GM23338 (cell line): ENCODE data around the gene LRTM2. TPM values are rescaled to one million over a fixed set of nuclear protein-coding genes. Genes with fewer than 3 reads are reported as not detected.

Source experiments
- ATAC-seq: fragments of 200-7000 bp; cut with Tn5 transposase; 3 replicates; pipeline ENCODE4 v1.9.1; 2020
- DNase-seq: peaks from one replicate; pipeline ENCODE4 v3.0.0-alpha.2; 2015; ENCODE audit warnings: low spot score
- H2AFZ ChIP-seq: fragments of 200-600 bp; sonication (generic); 2 replicates; pipeline ENCODE4 v1.8.0; 2016; ENCODE audit warnings: antibody characterized with exemption, mild to moderate bottlenecking, moderate library complexity
- H3F3A ChIP-seq: fragments of 200-600 bp; sonication (generic); replicated peaks from 2 replicates; pipeline ENCODE4 v1.8.0; 2017; ENCODE audit warnings: antibody characterized with exemption, mixed run types, low read depth
- H3K27ac ChIP-seq: fragments of 200-600 bp; sonication (generic); 2 replicates; pipeline ENCODE4 v1.6.1; 2016; ENCODE audit warnings: low read depth
- H3K27me3 ChIP-seq: fragments of 200-600 bp; sonication (generic); 2 replicates; pipeline ENCODE4 v1.8.0; 2016; ENCODE audit warnings: mild to moderate bottlenecking, mixed run types, moderate library complexity; ENCODE audit not compliant: insufficient read depth
- H3K36me3 ChIP-seq: fragments of 200-600 bp; sonication (generic); 2 replicates; pipeline ENCODE4 v1.8.0; 2016; ENCODE audit warnings: mild to moderate bottlenecking; ENCODE audit not compliant: insufficient read depth
- H3K4me1 ChIP-seq: fragments of 200-600 bp; sonication (generic); 2 replicates; pipeline ENCODE4 v1.8.0; 2016; ENCODE audit warnings: mild to moderate bottlenecking, moderate library complexity; ENCODE audit not compliant: insufficient read depth
- H3K4me2 ChIP-seq: fragments of 200-600 bp; sonication (generic); 2 replicates; pipeline ENCODE4 v1.7.1; 2017; ENCODE audit warnings: mixed run types
- H3K4me3 ChIP-seq: fragments of 200-600 bp; sonication (generic); 2 replicates; pipeline ENCODE4 v1.6.1; 2016; ENCODE audit warnings: mixed run types
- H3K79me2 ChIP-seq: fragments of 200-600 bp; sonication (generic); replicated peaks from 2 replicates; pipeline ENCODE4 v1.8.0; 2017; ENCODE audit warnings: mild to moderate bottlenecking; ENCODE audit not compliant: insufficient read depth
- H3K9me2 ChIP-seq: fragments of 200-600 bp; sonication (generic); 2 replicates; pipeline ENCODE4 v1.8.0; 2017; ENCODE audit not compliant: insufficient read depth
- H4K20me1 ChIP-seq: fragments of 200-600 bp; sonication (generic); replicated peaks from 2 replicates; pipeline ENCODE4 v1.8.0; 2017; ENCODE audit warnings: mild to moderate bottlenecking; ENCODE audit not compliant: insufficient read depth
- H3K27ac Mint-ChIP-seq: 2 replicates; pipeline ENCODE4 v1.8.0; 2020; ENCODE audit warnings: inconsistent platforms, mild to moderate bottlenecking, moderate library complexity, mixed read lengths
- H3K27me3 Mint-ChIP-seq: 3 replicates; pipeline ENCODE4 v1.8.0; 2022; ENCODE audit warnings: low read depth, mild to moderate bottlenecking, moderate library complexity, mixed read lengths, inconsistent platforms; ENCODE audit not compliant: insufficient read depth, poor library complexity
- H3K36me3 Mint-ChIP-seq: 3 replicates; pipeline ENCODE4 v1.8.0; 2021; ENCODE audit warnings: low read depth, mild to moderate bottlenecking, inconsistent platforms, moderate library complexity, mixed read lengths
- H3K4me1 Mint-ChIP-seq: 3 replicates; pipeline ENCODE4 v1.8.0; 2020; ENCODE audit warnings: mild to moderate bottlenecking, inconsistent platforms, mixed read lengths
- H3K4me3 Mint-ChIP-seq: 3 replicates; pipeline ENCODE4 v1.8.0; 2021; ENCODE audit warnings: moderate library complexity, mild to moderate bottlenecking, inconsistent platforms, mixed read lengths
- H3K9me3 Mint-ChIP-seq: 3 replicates; pipeline ENCODE4 v1.8.0; 2020; ENCODE audit warnings: moderate library complexity, mild to moderate bottlenecking, inconsistent platforms, mixed read lengths
- EZH2 ChIP-seq: fragments of 200-600 bp; sonication (generic); IDR thresholded peaks from one replicate; pipeline ENCODE4 v1.8.0; 2017; ENCODE audit warnings: antibody characterized with exemption, mild to moderate bottlenecking, low read depth; ENCODE audit not compliant: unreplicated experiment
- EZH2phosphoT487 ChIP-seq: fragments of 200-600 bp; sonication (generic); IDR thresholded peaks from one replicate; pipeline ENCODE4 v1.8.1; 2018; ENCODE audit warnings: antibody characterized with exemption; ENCODE audit not compliant: unreplicated experiment
- JUNB ChIP-seq: IDR thresholded peaks from one replicate; pipeline ENCODE4 v1.6.1; 2016; ENCODE audit warnings: antibody characterized with exemption; ENCODE audit not compliant: unreplicated experiment
- NANOG ChIP-seq: IDR thresholded peaks from 2 replicates; pipeline ENCODE4 v1.6.1; 2016; ENCODE audit warnings: antibody characterized with exemption, borderline replicate concordance
- POLR2AphosphoS5 ChIP-seq: IDR thresholded peaks from 2 replicates; pipeline ENCODE4 v1.6.1; 2016; ENCODE audit warnings: antibody characterized with exemption, low read depth
- STAT1 ChIP-seq: IDR thresholded peaks from one replicate; pipeline ENCODE4 v1.6.1; 2016; ENCODE audit warnings: antibody characterized with exemption; ENCODE audit not compliant: unreplicated experiment
- ZNF114 ChIP-seq: fragments of 250-450 bp; sonication (Bioruptor Pico); IDR thresholded peaks from 2 replicates; pipeline ENCODE4 v1.5.0; 2020; ENCODE audit warnings: mild to moderate bottlenecking, moderate library complexity
- ZNF331 ChIP-seq: fragments of 250-450 bp; sonication (Bioruptor Pico); IDR thresholded peaks from 2 replicates; pipeline ENCODE4 v1.5.0; 2020; ENCODE audit warnings: low read depth, mild to moderate bottlenecking, moderate library complexity
- polyA plus RNA-seq: library from polyadenylated mRNA; unstranded; fragments of >200 nt; fragmentation: Nextera tagmentation; extraction: Ambion mirVana; gene quantifications from 2 replicates; pipeline ENCODE4 v1.2.1, GENCODE V29; 2016
- total RNA-seq: library from RNA; depleted of rRNA; stranded (reverse); fragments of >200 nt; shearing (Covaris generic); gene quantifications from 2 replicates; pipeline ENCODE4 v1.2.3, GENCODE V29; 2014
- TF ChIP-seq, protein P1 (sequence below), 2 experiments: fragments of 200-600 bp in 1 of 2; sonication (generic) in 1 of 2; conservative IDR thresholded peaks; 2 replicates each; pipeline versions ENCODE4 v1.5.1 to v1.6.1; 2016 to 2017; ENCODE audit warnings: antibody characterized with exemption in 2 of 2, low read depth in 2 of 2, mild to moderate bottlenecking in 2 of 2, moderate library complexity in 1 of 2
- TF ChIP-seq, protein P2 (sequence below): IDR thresholded peaks from one replicate; pipeline ENCODE4 v1.6.1; 2018; ENCODE audit warnings: antibody characterized with exemption; ENCODE audit not compliant: unreplicated experiment

LRTM2 gene
- total and polyA plus RNA-seq, 2 experiments from 2014 or later, result 0.08 TPM; not detected in 1

DNA sequence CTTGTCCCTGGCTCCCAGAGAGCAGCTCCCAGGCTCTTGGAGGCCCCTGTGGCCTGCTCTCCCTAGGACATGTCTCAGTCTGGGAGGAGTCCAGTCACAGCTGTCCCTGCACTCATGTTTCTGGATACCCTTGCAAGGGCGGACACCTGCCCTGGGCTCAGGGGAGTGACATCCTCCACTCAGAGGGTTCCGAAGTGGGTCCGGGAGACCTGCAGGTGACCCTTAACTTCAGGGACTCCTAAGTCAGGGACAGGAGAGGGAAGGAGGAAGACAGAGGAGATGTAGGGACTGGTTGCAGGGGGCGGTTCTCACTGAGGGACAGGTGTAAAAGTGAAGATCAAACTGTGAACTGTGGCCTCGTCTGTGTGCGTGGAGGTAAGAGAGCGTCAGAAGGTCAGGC, 60.5 kb downstream of the LRTM2 start:
- Mint-ChIP-seq H3K27ac (peak overlapping the region; percentile 43; the same call in 1 of the 2 replicates), H3K36me3 (no peaks in the 10 kb centered on the region), H3K27me3 (peaks cover 12% of the 10 kb centered on the region), H3K4me1 (no peaks in the 10 kb centered on the region), H3K4me3 (no peak overlapping the region), H3K9me3 (no peaks in the 10 kb centered on the region; the same call in 2 of the 3 replicates)
- Histone ChIP-seq H3K4me1 (no peaks in the 10 kb centered on the region), H3K27ac (no peak overlapping the region), H4K20me1 (no peaks in the 10 kb centered on the region), H3K27me3 (no peaks in the 10 kb centered on the region), H3K4me3 (no peak overlapping the region), H3K9me2 (no peaks in the 10 kb centered on the region), H3F3A (no peaks in the 10 kb centered on the region), H3K79me2 (no peaks in the 10 kb centered on the region), H2AFZ (no peak overlapping the region), H3K4me2 (no peak overlapping the region), H3K36me3 (no peaks in the 10 kb centered on the region)
- ATAC-seq, result no peak
- TF ChIP-seq STAT1 (no peak), EZH2phosphoT487 (no peak), NANOG (no peak), ZNF331 (CRISPR knock-in tag) (no peak), POLR2AphosphoS5 (no peak), ZNF114 (CRISPR knock-in tag) (no peak)
- TF ChIP-seq, protein P1, sequence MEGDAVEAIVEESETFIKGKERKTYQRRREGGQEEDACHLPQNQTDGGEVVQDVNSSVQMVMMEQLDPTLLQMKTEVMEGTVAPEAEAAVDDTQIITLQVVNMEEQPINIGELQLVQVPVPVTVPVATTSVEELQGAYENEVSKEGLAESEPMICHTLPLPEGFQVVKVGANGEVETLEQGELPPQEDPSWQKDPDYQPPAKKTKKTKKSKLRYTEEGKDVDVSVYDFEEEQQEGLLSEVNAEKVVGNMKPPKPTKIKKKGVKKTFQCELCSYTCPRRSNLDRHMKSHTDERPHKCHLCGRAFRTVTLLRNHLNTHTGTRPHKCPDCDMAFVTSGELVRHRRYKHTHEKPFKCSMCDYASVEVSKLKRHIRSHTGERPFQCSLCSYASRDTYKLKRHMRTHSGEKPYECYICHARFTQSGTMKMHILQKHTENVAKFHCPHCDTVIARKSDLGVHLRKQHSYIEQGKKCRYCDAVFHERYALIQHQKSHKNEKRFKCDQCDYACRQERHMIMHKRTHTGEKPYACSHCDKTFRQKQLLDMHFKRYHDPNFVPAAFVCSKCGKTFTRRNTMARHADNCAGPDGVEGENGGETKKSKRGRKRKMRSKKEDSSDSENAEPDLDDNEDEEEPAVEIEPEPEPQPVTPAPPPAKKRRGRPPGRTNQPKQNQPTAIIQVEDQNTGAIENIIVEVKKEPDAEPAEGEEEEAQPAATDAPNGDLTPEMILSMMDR (conservative IDR thresholded peaks at IDR 0.05; ENCODE audit: low read depth in 2 of 2), result no peak
- TF ChIP-seq, protein P2, sequence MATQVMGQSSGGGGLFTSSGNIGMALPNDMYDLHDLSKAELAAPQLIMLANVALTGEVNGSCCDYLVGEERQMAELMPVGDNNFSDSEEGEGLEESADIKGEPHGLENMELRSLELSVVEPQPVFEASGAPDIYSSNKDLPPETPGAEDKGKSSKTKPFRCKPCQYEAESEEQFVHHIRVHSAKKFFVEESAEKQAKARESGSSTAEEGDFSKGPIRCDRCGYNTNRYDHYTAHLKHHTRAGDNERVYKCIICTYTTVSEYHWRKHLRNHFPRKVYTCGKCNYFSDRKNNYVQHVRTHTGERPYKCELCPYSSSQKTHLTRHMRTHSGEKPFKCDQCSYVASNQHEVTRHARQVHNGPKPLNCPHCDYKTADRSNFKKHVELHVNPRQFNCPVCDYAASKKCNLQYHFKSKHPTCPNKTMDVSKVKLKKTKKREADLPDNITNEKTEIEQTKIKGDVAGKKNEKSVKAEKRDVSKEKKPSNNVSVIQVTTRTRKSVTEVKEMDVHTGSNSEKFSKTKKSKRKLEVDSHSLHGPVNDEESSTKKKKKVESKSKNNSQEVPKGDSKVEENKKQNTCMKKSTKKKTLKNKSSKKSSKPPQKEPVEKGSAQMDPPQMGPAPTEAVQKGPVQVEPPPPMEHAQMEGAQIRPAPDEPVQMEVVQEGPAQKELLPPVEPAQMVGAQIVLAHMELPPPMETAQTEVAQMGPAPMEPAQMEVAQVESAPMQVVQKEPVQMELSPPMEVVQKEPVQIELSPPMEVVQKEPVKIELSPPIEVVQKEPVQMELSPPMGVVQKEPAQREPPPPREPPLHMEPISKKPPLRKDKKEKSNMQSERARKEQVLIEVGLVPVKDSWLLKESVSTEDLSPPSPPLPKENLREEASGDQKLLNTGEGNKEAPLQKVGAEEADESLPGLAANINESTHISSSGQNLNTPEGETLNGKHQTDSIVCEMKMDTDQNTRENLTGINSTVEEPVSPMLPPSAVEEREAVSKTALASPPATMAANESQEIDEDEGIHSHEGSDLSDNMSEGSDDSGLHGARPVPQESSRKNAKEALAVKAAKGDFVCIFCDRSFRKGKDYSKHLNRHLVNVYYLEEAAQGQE, result no peak
- no peak for DNase-seq

DNA sequence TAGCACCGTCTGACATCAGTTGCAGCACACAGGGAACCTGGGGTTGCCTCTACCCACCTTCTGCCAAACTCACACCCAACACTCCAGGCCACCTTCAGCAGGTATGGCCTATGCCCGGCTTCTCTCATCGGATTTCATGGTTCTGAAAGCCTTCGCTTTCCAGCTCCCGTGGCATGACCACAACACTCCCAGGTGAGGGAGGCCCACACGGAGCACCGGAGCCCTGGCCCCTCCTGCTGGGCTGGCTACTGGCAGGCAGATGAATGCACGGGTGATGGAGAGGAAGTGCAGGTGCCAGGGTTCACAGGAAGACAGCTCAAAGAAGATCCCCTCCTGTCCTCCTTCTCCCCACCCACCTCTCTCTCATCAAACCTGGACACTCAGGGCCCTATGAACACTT, 60.9 kb downstream of the LRTM2 start:
- DNase-seq (no peak), ATAC-seq (no peak)
- Mint-ChIP-seq H3K4me1 (no peaks in the 10 kb centered on the region), H3K9me3 (no peaks in the 10 kb centered on the region; the same call in 2 of the 3 replicates), H3K27me3 (peaks cover 12% of the 10 kb centered on the region), H3K27ac (no peak overlapping the region), H3K4me3 (no peak overlapping the region), H3K36me3 (no peaks in the 10 kb centered on the region)
- Histone ChIP-seq H3K36me3 (no peaks in the 10 kb centered on the region), H3K27me3 (no peaks in the 10 kb centered on the region), H3K4me1 (no peaks in the 10 kb centered on the region), H3F3A (no peaks in the 10 kb centered on the region), H3K9me2 (no peaks in the 10 kb centered on the region), H3K27ac (no peak overlapping the region), H4K20me1 (no peaks in the 10 kb centered on the region), H3K4me3 (no peak overlapping the region), H3K4me2 (no peak overlapping the region), H2AFZ (no peak overlapping the region), H3K79me2 (no peaks in the 10 kb centered on the region)
- TF ChIP-seq EZH2, result no peak
- TF ChIP-seq STAT1, result no peak
- TF ChIP-seq POLR2AphosphoS5, result no peak
- no peak for TF ChIP-seq NANOG
- no peak for TF ChIP-seq JUNB
- TF ChIP-seq, protein P1 (conservative IDR thresholded peaks at IDR 0.05; ENCODE audit: low read depth in 2 of 2), result no peak
- TF ChIP-seq, protein P2, result no peak
- TF ChIP-seq ZNF114 (CRISPR knock-in tag), result no peak
- no peak for TF ChIP-seq EZH2phosphoT487
